ENCODE results near the gene EFCAB10.
"Not testable (repeated sequence)": the region's sequence is repeated elsewhere in the genome, so short reads cannot be mapped to it uniquely, and the experiment has no call there.

Gene EFCAB10

DNA sequence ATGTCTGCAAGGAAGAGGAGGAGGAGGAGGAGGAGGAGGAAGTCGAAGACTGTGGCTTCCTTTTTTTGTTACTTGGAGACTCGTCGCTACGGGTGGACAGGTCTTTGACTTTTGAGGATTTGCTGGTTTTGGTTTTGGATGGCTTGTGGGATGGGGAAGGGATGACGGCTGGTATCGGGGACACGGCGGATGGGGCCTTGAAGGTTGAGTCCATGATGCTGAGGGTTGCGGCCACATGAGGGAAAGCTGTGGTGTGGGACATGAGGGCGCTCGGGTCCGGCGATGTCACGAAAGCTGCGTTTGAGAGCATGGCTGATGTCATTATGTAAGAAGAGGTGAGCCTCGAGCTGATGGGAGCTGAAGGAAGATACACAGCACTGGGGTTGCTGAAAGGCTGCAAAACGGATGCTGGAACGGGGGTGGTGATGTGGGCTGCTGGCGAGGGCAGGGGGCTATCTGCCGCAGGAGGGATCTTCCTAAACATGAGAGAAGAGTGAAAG, 33.1 kb upstream of the EFCAB10 start:
- Histone ChIP-seq H3K4me3 (no peak overlapping the region), H3K9ac (no peak overlapping the region)
- TF ChIP-seq Cebpa-rat (IDR thresholded peaks at IDR 0.05) = no peak

DNA sequence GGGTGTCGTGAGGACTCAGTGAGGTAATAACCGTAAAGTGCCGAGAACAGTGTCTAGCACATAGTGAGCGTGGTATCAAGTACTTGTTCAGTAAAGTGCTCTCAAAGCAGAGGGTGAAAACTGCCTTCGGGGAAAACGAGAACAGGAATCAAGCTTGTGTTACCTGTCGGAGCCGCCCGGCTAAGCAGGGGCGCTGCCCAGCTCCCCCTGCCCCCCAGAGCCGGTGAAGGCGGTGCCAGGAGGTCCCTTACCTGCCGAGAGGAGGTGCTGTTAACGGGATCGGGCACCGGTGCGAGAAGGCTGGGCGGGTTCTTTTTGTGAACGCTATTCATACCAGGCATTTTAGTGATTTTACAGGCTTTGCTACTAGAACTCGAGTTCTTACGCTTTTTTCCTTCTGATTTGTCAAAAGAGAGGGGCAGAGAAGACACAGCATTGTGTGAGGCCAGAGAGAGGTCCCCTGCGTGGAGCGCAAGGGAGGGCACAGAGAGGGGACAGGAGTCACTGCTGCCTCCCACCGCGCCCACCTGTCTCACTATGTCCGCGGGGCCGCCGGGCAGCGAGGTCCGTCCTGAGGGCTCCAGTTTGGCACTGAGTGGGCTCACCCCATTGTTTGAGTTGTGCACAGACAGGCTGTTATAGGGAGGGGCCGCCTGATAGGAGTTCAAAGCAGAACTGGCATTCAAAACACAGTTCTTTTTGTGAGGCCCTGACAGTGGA, 32.5 kb upstream of the EFCAB10 start:
- no peak overlapping the region for H3K4me3 ChIP-seq
- H3K9ac ChIP-seq = no peak overlapping the region
- peaks cover 54% of the 10 kb centered on the region for H3K36me3 ChIP-seq
- no peaks in the 10 kb centered on the region for H3K4me1 ChIP-seq
- no peak overlapping the region for H3K27ac ChIP-seq
- H3K9me3 ChIP-seq = no peaks in the 10 kb centered on the region
- no peak overlapping the region for H3K4me2 ChIP-seq
- H3K27me3 ChIP-seq = no peaks in the 10 kb centered on the region
- no peaks in the 10 kb centered on the region for H4K20me1 ChIP-seq
- TF ChIP-seq Cebpa-rat (IDR thresholded peaks at IDR 0.05) = no peak

More for the DNA sequence above, 33.1 kb upstream of the EFCAB10 start:
- no peaks in the 10 kb centered on the region for H4K20me1 ChIP-seq
- no peak overlapping the region for H3K27ac ChIP-seq
- H3K9me3 ChIP-seq = no peaks in the 10 kb centered on the region
- no peaks in the 10 kb centered on the region for H3K27me3 ChIP-seq
- H3K36me3 ChIP-seq = peaks cover 54% of the 10 kb centered on the region
- no peaks in the 10 kb centered on the region for H3K4me1 ChIP-seq
- H3K4me2 ChIP-seq = no peak overlapping the region

DNA sequence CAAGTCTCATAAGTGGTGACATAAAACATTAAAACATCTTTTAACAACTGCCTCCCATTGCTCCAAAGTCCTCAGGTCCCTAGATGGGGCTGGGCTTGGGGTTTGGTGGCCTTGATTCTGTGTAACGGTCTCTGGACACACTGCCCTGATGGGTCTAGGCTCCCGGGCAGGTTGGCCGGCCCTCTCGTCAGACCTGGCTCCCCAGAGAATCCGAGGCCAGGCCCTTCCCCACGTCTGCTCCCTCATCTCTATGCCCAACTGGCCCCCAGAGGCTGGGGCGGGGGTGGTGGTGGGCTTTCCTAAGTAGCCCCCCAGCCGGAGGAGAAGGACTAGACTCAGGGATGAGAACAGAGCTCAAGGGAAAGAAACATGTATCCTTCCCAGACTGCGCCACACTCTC, 31.5 kb upstream of the EFCAB10 start:
- no peak overlapping the region for H3K27ac ChIP-seq
- H3K4me3 ChIP-seq = no peak overlapping the region
- H3K27me3 ChIP-seq = no peaks in the 10 kb centered on the region
- no peaks in the 10 kb centered on the region for H3K4me1 ChIP-seq
- peaks cover 45% of the 10 kb centered on the region for H3K36me3 ChIP-seq
- no peaks in the 10 kb centered on the region for H4K20me1 ChIP-seq
- TF ChIP-seq Cebpa-rat (IDR thresholded peaks at IDR 0.05) = no peak
- H3K9me3 ChIP-seq = no peaks in the 10 kb centered on the region
- H3K4me2 ChIP-seq = no peak overlapping the region
- no peak overlapping the region for H3K9ac ChIP-seq

DNA sequence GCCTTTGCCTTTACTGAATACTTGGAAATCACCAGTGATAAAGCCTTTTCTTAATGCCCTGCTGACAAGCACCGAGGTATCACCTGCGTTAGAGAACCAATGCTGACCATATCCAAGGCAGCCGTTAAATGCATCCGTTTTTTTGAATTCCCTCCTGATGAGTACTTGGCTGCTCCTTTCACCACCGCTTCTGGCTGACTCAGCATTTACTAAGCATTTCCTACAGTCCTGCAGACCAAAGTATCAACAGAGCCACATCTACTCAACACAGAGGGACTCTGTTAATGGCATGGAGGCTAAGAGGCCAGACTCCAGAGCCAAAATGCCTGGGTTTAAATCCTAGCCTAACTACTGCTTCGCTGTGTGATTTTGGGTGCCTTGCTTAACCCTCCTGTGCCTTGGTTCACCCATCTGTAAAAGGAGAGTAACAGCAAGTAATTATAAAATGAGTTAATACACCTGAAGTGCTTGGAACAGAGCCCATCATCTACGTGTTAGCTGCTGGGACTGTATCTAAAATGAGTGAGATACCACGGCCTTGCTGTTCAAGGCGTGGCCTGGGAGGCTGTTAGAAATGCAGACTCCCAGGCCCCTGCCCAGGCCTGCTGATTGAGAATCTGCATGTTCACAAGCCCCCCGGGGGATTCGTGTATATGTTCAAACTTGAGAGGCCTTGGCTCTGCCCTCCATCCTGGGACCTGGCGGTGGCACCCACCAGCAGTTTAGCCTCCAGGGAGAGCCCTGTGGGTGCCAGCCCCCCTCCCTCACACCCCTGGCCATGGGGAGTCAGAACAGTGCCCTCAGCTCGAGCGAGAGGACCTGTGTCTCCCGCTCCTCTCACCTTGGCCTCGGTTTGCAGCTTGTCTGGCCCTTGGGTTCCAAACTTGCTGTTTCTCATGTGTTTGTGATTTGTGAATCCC, 30.8 kb upstream of the EFCAB10 start:
- Histone ChIP-seq H3K9ac (no peak overlapping the region), H3K9me3 (no peaks in the 10 kb centered on the region), H3K4me3 (no peak overlapping the region), H4K20me1 (no peaks in the 10 kb centered on the region), H3K36me3 (peaks cover 38% of the 10 kb centered on the region), H3K4me2 (no peak overlapping the region), H3K27ac (no peak overlapping the region), H3K27me3 (no peaks in the 10 kb centered on the region), H3K4me1 (no peaks in the 10 kb centered on the region)
- TF ChIP-seq Cebpa-rat (IDR thresholded peaks at IDR 0.05) = no peak

DNA sequence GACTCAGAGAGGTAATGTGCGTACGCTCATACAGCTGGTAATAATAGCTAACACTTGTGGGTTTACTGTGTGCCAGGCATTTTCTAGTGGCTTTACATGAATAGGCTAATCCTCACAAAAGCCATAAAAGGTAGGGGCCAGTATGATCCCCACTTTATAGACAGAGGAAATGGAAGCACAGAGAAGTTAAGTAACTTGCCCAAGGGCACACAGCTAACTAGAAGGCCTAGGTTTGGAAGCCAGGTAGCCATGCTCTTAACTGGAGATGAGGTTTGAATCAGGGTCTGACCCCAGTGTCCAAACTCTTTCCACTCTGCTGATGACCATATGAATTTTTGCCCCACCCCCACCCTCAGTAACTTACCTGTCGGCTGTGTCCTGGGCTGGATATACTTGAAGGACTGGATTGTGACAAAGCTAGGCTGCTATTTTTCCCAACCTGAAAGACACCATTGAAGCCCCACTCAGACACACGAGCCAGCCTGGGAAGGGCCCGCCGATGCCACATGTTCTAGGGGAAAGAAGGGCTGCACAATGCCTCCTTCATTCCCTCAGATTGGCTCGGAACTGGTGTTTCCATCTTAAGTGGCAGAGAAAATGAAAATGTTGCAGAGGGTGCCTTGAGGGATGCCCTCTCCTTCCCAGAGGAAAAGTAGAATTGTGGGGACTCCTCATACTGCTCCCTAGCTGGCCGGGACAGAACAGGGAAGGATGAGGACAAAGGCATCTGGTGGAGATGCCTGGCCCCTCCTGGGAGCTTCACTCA, 29.1 kb upstream of the EFCAB10 start:
- Histone ChIP-seq H3K4me2 (no peak overlapping the region), H3K4me3 (no peak overlapping the region), H3K4me1 (no peaks in the 10 kb centered on the region), H3K9ac (no peak overlapping the region), H3K9me3 (no peaks in the 10 kb centered on the region), H3K27me3 (no peaks in the 10 kb centered on the region), H3K36me3 (peaks cover 30% of the 10 kb centered on the region), H4K20me1 (no peaks in the 10 kb centered on the region), H3K27ac (no peak overlapping the region)
- TF ChIP-seq Cebpa-rat (IDR thresholded peaks at IDR 0.05) = no peak

DNA sequence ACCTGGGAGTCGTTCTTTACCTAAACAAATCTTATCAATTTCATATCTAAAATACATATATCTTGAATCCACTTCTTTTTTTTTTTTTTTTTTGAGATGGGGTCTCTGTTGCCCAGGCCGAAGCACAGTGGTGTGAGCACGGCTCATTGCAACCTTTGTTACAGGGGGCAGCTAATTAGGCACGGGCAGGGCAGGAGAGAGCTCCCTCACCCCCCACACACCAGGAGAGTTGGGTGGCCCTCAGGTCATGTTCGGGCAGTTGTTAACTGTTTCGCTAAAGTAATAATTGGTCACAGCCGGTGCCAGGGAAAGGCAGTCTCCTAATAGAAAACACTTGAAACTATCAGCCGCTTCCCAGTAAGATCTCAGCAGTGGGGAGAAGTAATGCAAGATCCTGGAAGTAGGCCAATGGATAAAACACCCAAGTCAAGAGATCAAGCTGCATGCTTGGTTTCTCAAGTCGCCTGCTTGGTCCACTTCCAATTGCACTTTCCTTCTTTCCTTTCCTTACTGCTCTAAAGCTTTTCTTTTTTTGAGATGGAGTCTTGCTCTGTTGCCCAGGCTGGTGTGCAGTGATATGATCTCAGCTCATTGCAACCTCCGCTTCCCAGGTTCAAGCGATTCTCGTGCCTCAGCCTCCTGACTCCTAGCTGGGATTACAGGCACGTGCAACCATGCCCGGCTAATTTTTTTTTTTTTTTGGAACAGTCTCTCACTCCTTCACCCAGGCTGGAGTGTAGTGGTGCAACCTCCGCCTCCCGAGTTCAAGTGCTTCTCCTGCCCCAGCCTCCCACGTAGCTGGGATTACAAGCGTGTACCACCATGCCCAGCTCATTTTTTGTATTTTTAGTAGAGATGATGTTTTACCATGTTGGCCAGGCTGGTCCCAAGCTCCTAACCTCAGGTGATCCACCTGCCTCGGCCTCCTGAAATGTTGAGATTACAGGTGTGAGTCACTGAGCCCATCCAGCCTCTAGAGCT, 21.3 kb upstream of the EFCAB10 start:
- no peaks in the 10 kb centered on the region for H3K36me3 ChIP-seq
- H4K20me1 ChIP-seq = no peaks in the 10 kb centered on the region
- H3K9me3 ChIP-seq = no peaks in the 10 kb centered on the region
- no peaks in the 10 kb centered on the region for H3K27me3 ChIP-seq
- no peak overlapping the region for H3K4me3 ChIP-seq
- no peak overlapping the region for H3K4me2 ChIP-seq
- no peak overlapping the region for H3K9ac ChIP-seq
- no peak overlapping the region for H3K27ac ChIP-seq
- no peaks in the 10 kb centered on the region for H3K4me1 ChIP-seq
- no peak for TF ChIP-seq Cebpa-rat (IDR thresholded peaks at IDR 0.05)

DNA sequence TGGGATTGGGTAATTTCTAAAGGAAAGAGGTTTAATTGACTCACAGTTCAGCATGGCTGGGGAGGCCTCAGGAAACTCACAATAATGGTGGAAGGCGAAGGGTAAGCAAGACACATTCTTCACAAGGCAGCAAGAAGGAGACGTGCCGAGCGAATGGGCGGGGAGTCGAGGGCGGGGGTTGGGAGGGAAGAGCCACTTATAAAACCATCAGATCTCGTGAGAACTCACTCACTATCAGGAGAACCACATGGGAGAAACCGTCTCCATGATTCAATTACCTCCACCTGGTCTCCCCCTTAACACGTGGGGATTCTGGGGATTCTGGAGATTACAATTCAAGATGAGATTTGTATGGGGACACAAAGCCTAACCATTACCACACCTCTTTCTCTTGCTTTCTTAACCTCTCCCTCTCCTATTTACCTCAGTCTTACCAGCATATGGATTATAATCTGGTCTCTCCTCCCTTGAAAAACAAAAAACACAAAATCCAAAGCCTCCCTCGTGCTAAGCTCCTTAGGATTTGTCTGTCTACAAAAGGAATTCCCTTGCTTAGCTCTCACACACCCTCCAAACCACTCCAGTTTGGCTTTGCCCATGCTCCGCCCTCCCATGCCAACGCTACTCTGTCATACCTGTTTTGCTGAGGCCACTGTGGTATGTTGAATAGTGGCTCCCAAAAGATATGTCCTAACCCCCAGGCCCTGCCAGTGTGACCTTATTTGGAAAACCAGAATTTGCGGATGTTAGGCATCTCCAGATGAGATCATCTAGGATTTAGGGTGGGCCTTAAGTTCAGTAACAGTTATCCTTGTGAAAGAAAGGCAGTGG, 19.6 kb upstream of the EFCAB10 start:
- H3K9me3 ChIP-seq = no peaks in the 10 kb centered on the region
- no peak overlapping the region for H3K27ac ChIP-seq
- no peak overlapping the region for H3K4me3 ChIP-seq
- no peak for TF ChIP-seq Cebpa-rat (IDR thresholded peaks at IDR 0.05)
- no peaks in the 10 kb centered on the region for H3K27me3 ChIP-seq
- no peaks in the 10 kb centered on the region for H3K36me3 ChIP-seq
- H3K4me1 ChIP-seq = no peaks in the 10 kb centered on the region
- no peaks in the 10 kb centered on the region for H4K20me1 ChIP-seq
- H3K4me2 ChIP-seq = no peak overlapping the region
- H3K9ac ChIP-seq = no peak overlapping the region

DNA sequence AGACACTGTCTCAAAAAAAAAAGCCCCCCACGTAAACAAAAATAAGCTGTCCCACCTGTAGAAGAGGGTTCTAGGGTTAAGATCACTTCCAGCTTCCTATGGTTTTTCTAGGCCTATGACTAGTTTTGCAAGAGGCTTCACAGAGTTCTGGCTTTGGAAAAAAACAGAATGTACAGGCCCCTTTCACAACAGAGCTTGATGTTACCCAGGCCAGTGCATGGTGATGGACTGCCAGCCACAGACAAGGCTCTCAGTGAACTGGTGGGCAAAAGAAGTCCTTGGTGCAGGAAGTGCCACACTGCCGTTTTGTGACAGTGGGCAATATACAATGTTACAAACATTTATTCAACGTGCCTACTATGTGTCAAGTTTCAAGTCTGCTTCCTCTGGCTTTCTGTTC, 18.3 kb upstream of the EFCAB10 start:
- no peak overlapping the region for H3K27ac ChIP-seq
- H3K4me2 ChIP-seq = no peak overlapping the region
- no peaks in the 10 kb centered on the region for H3K4me1 ChIP-seq
- no peaks in the 10 kb centered on the region for H4K20me1 ChIP-seq
- no peaks in the 10 kb centered on the region for H3K27me3 ChIP-seq
- H3K9me3 ChIP-seq = no peaks in the 10 kb centered on the region
- no peak overlapping the region for H3K4me3 ChIP-seq
- H3K9ac ChIP-seq = no peak overlapping the region
- TF ChIP-seq Cebpa-rat (IDR thresholded peaks at IDR 0.05) = no peak
- H3K36me3 ChIP-seq = no peaks in the 10 kb centered on the region

DNA sequence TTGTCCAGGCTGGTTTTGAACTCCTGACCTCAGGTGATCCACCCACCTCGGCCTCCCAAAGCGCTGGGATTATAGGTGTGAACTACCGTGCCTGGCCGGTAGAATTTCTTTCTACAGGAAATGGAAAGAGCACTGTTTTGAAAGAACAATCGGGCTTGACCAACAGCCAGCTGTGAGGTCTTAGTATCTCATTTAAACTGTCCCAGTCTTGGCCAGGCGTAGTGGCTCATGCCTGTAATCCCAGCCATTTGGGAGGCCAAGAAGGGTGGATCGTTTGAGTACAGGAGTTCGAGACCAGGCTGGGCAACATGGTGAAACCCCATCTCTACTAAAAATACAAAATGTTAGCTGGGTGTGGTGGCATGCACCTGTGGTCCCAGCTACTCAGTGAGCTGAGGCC, 17.8 kb upstream of the EFCAB10 start:
- H3K4me3 ChIP-seq, H4K20me1 ChIP-seq: not testable (repeated sequence)

More for the DNA sequence above, 17.8 kb upstream of the EFCAB10 start:
- not testable (repeated sequence) for H3K4me1 ChIP-seq, H3K27me3 ChIP-seq, H3K27ac ChIP-seq, H3K9me3 ChIP-seq, H3K36me3 ChIP-seq, H3K9ac ChIP-seq, H3K4me2 ChIP-seq

Measured in BLaER1 (cell line).